Stimulated activated CD4-positive, alpha-beta T cell treated with anti-CD3 and anti-CD28 coated beads, TNF-alpha, amount 100 ng/mL, for 1 hour (primary cell): ENCODE measurements around the gene DNAJC27.
"Not testable (repeated sequence)": the region's sequence is repeated elsewhere in the genome, so short reads cannot be mapped to it uniquely, and the experiment has no call there.

Experiments
- DNase-seq, 3 donors: peaks; one replicate each; pipeline ENCODE4 v3.0.0-alpha.2; 2020; ENCODE audit warnings: low read depth in 3 of 3, low spot score in 1 of 3

DNAJC27 gene

DNA sequence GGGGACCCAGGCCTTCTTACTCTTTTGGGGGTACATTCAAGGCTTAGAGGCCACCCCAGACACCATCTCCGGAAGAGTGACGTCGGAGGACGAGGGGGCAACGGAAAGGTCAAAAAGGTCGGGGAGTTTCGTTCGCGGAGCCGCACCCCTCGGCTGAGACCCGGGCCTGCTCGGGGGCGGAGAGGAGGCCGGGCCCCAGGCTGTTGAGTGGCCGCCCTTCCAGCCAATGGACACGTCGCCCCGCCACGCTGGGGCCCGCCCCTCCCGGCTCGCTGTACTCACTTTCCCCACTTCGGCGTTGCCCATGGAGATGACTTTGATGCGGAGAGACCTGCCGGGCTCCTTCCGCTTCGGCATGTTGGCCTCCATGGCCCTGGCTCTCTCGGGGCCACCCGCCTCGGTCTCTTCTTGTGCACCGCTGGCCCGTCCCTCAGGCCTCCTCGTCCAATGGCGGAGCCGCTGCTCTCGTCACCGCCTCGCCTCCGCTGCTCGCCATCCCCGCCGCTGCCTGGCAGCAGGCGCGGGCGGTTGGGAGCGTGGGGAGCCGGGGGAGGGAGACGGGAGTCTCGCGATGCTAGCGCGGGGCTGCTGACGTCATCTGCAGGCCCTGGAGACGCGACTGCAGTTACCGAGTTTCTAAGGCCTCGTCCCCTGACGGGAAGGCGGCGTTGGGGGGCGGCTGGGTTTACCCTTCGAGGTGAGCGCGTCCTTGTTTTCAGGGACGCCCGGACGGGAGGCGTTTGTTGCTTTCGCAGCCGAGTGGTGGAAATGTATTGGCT lies at the start of gene DNAJC27:
Gene DNAJC27, minus strand, starts transcription at position 420 of the 779 bp plus-strand sequence. Its CDS starts 51 bp downstream, at position 369.
- peak; percentile 93 to 94 (median 94) for DNase-seq

DNA sequence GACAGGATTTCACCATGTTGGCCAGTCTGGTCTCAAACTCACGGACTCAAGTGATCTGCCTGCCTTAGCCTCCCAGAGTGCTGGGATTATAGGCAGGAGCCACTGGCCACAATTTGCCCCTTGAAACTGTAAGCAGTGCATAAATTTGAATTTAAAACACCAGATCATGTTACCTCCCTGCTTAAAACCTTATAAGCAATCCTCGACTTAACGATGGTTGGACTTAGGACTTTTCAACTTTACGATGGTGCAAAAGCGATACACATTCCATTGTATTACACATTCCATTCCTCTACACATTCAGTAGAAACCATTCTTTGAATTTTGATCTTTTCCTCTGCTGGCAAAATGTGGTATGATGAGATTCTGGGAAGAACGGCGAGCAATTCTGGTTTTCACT lies 46.9 kb upstream of the DNAJC27 start:
- DNase-seq: no peak

DNA sequence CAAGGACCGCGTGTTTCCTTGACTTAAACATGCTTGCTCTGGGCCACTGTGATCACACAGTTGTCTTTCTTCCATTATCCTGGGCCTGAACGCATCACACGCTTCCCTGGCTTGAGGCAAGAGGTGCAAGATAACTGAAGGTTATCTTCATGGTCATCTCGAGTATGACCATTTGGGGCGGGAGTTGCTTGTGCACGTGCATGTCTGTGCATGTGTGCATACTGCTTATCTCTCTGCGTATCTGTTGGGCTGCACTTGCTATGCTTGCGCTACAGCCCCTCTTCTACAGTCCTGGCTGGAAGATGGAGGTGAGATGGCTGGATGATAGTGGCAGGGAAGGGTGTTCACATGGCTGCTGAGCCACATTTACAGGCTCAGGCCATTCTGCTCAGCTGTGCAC lies 42.9 kb upstream of the DNAJC27 start:
- no peak for DNase-seq

DNA sequence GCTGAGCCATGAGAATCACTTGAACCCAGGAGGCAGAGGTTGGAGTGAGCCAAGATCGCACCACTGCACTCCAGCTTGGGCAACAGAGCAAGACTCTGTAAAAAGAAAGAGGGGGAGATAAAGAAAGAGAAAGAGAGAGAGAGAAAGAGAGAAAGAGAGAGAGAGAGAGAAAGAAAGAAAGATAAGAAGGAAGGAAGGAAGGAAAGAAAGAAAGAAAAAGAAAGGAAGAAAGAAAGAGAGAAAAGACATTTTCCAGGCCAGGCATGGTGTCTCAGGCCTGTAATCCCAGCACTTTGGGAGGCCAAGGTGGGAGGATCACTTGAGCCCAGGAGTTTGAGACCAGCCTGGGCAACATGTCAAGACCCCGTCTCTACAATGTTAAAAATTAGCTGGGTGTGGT lies 39.6 kb upstream of the DNAJC27 start:
- not testable (repeated sequence) for DNase-seq

DNA sequence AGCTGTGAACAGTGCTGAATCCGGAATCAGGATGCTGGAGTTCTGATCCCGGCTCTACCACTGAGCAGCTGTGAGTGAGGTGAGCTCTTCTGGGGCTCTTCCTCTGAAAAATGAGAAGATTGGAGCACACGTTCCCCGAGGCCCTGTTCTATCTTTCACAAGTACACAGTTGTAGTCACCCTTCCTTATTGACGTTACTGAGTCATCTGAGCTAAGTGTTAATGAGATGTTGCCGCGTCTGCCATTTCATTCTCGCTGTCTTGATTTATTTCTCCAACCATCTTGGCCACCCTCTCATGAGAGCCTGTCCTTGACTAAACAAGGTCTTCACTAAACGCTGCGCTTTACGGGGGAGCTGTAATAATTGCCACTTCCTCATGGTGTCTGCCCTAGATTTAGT lies 38.2 kb upstream of the DNAJC27 start:
- no peak for DNase-seq

DNA sequence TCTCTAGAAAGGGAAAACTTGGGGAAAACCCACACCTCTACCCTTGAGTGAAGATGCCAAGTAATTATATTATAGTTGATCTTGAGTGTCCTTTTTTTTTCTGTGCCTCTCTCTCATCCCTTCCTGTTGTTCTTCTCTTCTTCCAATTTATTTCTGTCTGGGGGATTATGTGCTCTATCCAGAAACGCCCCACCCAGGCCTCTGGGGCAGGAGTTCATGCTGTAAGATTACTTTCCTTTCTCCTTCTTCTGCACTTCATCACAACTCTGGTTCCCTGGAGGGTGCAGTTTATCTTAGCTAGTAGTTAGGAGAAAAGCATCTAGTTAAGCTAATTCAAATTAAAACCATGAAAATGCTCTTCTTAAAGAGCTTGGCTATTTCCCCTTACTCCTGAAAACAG lies 30.3 kb upstream of the DNAJC27 start:
- no peak for DNase-seq

DNA sequence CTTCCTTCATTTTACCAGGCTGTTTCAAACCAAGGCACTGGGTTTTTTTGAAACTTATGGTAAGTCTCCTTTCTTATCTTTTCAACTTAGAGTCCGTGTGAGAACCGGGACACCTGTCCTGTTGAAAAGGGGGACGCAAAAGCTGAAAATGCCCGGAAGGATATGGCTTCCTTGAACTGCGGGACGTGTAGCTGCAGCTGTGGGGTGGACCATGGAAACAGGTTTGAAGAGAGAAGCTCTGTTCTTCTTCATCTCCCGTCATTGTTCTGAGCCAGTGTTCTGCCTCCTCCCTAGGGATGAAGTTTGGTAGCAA lies 29.5 kb upstream of the DNAJC27 start:
- DNase-seq: no peak

DNA sequence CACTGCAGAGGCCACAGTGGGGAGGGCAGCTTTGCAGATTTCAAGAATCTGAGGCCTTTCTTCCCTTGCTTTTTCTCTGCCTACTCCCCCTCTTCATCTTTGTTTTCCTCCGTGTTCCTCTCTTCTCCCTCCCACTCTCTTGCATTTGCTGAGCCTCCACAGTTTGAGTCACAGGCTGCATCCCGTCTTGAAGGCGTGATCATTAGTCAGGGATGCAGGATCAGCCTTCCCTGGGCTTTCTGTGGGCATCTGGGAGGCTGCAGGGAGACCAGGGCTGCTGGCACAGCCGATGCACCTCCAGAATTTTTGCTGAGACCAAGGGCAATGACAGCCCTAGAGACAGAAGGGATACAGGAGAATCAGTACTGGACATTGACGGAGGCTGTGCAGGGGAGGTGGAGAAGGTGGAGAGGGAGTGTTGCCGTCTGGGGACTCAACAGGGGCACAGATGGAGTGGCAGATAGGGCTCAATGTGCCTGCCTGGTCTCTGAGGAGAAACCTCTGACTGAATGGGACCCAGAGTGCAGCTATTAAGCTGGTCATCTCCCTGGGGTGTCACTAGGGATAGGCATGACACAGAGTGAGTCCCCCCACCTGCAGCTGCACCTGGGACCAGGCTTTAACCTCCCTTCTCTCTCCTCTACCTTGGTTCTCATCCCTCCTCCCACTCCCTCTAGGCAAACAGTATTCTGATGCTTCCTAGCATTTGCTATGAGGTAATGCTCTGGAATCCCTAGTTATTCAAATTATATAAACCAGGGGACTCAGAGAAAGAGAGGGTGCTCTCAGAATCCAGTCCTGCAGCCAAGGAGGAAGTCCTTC lies 29.0 kb upstream of the DNAJC27 start:
- no peak for DNase-seq

DNA sequence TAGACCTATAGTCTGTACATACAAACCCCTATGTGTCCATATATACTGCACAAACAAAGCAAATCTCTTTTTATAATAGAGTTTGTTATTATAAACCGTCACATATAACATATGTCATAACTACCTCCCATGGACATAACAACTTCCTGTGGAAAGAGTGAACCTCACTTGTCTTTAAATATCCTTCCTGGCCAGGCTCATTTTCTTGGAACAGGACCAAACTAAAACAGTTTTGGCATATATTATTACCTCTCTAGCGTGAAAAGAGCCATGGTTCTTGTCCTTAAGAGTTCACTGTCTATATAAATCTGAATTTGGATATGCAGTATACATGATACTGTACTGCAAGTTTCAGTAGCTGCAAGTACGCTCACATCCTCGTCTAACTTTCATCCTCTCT lies 28.3 kb upstream of the DNAJC27 start:
- no peak for DNase-seq

DNA sequence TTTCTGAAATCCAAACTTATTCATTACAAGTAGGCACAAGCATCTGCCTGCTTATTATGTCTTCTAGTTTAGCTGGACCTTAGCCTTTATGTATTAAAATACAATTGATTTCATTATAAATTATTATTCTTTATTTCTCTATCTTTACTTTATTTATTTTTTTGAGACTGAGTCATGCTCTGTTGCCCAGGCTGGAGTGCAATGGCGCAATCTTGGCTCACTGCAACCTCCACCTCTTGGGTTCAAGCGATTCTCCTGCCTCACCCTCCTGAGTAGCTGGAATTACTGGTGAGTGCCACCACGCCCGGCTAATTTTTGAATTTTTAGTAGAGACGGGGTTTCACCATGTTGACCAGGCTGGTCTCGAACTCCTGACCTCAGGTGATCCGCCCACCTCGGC lies 27.3 kb upstream of the DNAJC27 start:
- DNase-seq: not testable (repeated sequence)

DNA sequence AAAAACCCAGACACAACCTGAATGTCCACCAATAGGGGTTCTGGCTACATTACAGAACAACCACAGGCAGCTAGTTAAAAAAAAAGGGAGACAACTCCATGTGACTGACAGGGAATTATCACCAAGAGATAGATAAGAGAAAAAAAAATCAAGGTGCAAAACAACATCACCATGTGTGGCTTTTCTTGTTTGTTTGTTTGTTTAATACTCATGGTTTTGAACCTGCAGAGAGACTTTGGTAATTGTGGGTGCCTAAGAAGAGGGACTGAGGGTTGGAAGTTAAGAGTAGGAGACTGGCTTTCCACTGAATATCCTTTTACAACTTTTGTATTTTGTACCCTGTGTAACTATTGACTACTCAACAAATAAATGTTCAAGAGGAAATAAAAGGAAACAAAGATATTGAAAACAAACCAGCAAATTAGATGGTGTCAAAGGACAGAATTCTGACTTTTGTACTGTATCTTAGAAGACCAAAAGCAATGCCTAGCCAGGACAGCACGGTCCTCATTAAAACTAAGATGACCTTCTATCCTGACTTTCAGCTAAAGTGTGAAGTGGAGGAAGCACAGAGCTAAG lies 22.5 kb upstream of the DNAJC27 start:
- no peak for DNase-seq

DNA sequence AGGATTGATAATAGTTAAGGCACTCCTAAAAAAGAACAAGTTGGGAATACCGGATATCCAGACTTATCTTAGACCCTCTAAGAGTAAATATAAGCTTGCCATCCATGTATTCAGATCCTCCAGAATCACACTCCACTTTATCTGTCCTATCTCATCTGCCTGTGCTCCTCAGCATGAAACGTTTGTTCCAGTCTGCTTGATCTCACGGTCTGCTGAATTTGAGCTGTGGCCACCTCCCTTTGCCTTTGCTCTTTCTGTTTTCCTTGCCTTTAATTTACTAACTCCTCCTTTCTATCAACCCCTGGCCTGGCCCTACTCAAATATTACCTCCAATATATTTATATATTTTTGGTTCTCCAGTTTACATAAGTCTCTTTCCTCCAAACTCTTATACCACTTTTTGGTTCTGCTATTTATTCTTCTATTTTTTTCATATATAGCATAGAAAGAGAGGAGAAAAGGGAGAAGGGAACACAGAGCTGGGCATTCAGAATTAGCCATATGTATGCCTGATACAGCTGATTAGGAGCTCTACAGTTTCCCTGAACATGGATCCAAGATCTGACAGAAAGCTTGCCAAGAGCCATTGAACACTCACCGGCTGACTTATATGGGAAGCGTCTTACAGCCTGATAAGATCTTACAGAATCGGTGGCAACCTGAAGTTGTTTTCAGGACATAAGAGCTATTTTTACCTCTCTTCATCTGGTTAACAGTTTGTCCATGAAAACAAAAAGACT lies 21.8 kb upstream of the DNAJC27 start:
- DNase-seq: no peak

DNA sequence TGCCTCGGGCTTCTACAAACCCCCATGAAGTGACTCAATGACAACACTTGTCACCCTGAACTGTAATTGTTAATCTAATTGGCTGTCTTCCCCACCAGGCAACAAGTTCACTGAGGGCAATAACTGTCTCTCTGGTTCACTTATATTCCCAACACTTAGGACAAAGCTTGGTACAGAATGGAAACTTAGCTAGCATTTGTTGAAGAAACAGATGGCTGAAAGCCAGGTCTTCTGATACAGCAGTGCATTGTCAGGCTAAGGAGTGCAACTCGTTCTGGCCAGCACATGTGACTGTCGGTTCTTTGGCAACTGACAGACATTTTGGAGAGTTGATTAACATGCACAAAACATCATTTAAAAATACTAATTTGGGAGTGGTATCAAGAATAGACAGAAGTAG lies 14.6 kb upstream of the DNAJC27 start:
- no peak for DNase-seq

DNA sequence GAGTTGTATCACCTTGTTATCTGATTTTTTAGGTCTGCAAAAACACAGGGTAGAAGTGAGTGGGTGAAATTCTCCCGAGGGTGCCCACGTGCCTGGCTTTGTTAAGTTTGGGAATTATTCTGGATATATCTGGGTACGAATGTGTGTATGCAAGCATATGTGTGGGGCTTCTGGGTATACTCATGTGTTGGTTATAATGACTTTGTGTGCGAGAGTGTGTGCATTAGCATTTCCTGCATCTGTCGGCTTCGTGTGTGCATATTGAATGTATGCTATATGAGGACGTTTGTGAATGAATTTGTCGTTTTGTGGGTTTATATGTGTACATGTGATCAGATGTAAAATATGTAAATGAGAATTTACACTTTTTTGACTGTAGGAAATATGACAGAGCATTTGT lies 13.8 kb upstream of the DNAJC27 start:
- DNase-seq: no peak

DNA sequence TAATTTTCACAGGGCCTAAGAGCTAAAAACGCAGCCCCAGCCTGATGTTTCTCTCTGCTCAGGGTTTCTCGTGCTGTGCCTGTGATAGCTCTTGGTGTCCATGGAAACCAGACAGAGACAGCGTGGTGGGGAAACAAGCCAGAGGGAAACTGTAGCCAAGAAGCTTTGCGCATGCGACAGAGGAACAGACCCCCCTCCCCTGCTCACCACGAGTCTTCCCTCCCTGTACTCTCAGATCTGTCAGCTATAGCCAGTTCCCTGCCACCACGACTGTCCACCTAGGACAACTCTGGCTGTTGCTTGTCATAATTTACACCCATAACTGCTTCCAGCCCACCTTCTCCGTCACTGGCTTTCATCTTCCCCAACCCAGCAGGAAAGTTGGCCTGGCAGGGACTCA lies 13.2 kb upstream of the DNAJC27 start:
- no peak for DNase-seq

DNA sequence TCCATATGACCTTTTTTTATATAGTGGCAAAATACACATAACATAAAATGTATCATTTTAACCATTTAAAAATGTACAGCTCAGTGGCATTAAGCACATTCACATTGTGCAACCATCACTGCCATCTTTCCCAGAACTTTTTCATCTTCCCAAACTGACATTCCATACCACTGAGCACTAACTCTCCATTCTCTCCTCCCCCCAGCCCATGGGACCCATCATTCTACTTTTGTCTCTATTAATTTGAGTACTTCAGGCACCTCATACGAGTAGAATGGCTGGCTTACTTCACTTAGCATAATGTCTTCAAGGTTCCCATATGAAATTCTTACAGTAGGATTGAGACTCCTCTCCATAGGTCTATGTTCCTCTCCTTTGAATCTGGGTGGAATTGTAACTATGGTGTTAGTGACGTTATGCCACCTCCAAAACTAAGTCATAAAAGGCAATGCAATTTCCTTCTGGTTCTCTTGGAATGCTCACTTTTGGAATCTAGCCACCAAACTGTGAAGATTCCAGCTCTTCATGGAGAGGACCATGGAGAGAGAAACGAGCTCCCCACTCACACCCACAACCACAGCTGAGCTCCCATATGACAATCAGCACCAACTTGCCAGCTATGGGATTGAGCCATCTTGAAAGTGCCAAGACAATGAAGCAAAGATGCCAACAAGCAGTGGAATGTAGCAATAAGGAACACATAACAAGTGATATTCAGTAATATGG lies 9.8 kb upstream of the DNAJC27 start:
- no peak for DNase-seq

DNA sequence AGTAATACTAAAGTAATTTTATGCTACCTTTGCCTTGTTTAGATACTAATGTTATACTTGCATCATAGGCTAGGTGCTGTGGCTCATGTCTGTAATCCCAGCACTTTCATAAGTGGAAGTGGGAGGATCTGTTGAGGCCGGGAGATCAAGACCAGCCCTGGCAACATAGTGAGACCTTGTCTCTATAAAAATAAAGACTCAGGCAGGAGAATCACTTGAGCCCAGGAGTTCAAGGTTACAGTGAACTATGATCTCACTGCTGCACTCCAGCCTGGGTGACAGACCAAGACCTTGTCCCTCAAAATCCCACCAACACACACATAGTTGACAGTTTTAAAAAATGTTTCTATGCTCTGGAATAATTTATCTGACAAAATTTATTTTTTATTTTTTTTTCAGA lies 6.9 kb upstream of the DNAJC27 start:
- no peak for DNase-seq

DNA sequence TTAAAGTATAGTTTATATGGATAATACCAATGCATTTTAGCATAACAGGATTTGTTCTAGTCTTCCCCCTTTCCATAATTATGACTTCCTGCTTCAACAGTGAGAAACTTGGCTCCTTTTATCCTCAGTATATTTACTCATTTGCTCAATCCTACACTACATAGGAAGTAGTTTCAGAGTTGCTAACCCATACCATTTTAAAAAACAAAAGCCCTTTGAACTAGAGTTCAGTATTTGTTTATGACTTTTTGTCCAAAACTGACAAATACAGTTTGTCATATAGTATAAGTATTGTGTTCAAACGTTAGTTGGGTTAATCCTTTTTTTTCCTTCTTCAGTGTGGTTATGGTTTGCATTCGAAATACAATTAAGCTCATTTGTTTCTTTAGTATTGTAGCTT lies 5.9 kb upstream of the DNAJC27 start:
- DNase-seq: no peak

DNA sequence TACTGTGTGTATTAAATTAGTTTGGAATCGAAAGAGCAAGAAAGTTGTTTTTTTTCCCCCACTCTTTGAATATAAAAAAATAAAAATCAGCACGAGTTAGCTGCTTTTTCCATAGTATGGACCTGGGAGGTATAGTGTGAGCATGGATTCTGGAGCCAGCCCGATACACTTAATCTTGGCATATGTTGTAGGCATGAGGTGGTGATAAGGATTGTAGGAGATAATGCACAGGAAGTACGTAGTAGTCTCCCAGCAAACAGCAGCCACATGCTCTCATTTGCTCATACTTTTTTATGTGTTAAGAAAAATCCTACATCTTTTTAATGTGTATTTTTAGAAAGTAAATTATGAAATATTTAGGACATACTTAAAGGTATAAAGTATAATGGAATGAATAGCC lies 2.1 kb upstream of the DNAJC27 start:
- DNase-seq: no peak

DNA sequence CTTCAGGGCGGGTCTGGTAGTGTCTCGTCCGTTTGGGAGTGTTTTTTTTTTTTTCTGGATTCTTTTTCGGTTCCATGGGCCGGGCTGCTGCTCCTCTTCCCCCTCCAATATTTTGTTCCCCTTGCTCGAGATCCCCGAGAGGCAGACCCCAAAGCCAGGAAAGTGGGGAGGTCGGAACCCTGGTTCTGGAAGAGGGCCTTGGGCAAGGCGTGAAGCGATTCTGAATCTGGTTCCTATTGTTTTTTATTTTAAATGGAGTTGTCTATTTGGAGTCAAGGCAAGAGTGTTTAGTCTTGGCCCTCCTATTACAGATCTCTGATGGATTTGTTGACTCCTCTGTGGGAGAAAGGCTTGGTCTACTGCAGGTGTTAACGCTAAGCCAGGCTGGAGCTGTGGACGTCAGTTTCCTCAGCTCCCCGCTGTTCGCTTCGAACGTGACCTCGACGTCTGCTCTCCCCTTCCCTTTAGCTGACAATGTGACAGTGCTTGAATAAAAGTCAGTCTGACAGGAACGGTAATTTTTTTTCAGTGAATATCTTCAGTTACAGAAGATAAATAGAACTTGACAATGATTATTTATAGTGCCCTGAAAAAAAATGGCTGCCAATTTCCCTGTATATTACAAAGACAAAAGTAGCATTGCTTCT lies 683 bp upstream of the DNAJC27 start:
- DNase-seq: no peak

DNA sequence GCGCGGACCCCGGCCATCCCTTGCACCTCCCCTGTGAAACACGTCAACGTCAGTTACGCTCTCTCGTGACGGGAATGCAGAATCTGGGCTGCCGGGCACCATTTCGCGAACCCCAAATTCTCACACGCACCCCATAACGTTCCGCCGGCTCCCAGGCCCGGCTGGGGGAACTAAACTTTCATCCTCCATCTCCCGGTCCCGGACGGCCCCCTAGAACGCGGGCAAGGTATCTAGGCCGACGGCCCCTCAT lies 544 bp downstream of the DNAJC27 start:
- peak in 1 of 3 donors; percentile 3 for DNase-seq
